ENCODE results near the gene MRO. TPM values are rescaled to one million over a fixed set of nuclear protein-coding genes. Genes with fewer than 3 reads are reported as not detected.

Gene MRO
- total RNA-seq, 1 donor from 2014 or later = not detected

DNA sequence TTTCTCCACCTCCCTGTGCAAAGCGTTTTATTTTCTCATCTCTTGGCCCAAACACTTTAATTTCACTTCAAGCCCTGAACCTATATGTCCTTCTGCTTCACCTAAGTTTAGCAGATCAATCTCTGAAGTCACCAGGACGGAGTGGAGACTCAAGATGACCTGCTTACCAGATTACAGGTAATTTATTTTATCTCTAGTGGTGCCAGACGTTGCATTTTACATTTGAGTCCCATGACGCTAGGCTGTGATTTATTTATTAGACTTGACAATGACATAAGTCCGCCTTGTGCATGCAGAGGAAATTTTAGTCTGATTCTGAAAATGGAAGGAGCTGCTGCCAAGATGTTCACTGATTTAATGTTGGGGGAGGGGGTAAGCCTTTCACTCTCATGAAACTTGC, 73.9 kb downstream of the MRO start:
- Mint-ChIP-seq H3K36me3 (ENCODE audit: low read depth) (no peaks in the 10 kb centered on the region), H3K4me3 (ENCODE audit: low read depth) (no peak overlapping the region), H3K9me3 (no peaks in the 10 kb centered on the region), H3K27ac (no peak overlapping the region), H3K4me1 (ENCODE audit: low read depth) (no peaks in the 10 kb centered on the region), H3K27me3 (ENCODE audit: low read depth) (peaks cover 2% of the 10 kb centered on the region)
- intact Hi-C loops (cut with micrococcal nuclease) = no loop called here
- no peak for DNase-seq (ENCODE audit: low spot score)

Other genes with a start within 250 kb of the MRO start
- gene ME2, start 59.1 kb upstream of the MRO start, total RNA-seq = 115 and 117 TPM in 2 replicates
- gene ELAC1, start 148.0 kb upstream of the MRO start, total RNA-seq = 6.7 and 6.8 TPM in 2 replicates
- gene SMAD4, start 210.2 kb upstream of the MRO start, total RNA-seq = 73.0 and 77.1 TPM in 2 replicates